SH-SY5Y (cell line): ENCODE measurements around the gene DHRS7C.

Source experiments
- GATA2 ChIP-seq: IDR thresholded peaks from 2 replicates; pipeline ENCODE4 v1.6.1; 2011; ENCODE audit warnings: mild to moderate bottlenecking, low read depth, low read length
- GATA3 ChIP-seq: IDR thresholded peaks from 2 replicates; pipeline ENCODE4 v1.6.1; 2011; ENCODE audit warnings: low read depth, mild to moderate bottlenecking, low read length, moderate library complexity

- TF ChIP-seq GATA2 (no peak), GATA3 (no peak)
Observed at GRCh38 chr17:9821921-9822320, 30.5 kb upstream of the DHRS7C start, which contains the start of gene GSG1L2.
